Left hindlimb (tissue), 1 donor: Measurements from ENCODE around the gene RASA2.
A peak's percentile ranks its signal among the peaks of the same experiment; 100 is the strongest.

Experiments
- DNase-seq: peaks from one replicate; pipeline ENCODE4 v3.0.0-alpha.2; 2018

Gene RASA2, protein sequence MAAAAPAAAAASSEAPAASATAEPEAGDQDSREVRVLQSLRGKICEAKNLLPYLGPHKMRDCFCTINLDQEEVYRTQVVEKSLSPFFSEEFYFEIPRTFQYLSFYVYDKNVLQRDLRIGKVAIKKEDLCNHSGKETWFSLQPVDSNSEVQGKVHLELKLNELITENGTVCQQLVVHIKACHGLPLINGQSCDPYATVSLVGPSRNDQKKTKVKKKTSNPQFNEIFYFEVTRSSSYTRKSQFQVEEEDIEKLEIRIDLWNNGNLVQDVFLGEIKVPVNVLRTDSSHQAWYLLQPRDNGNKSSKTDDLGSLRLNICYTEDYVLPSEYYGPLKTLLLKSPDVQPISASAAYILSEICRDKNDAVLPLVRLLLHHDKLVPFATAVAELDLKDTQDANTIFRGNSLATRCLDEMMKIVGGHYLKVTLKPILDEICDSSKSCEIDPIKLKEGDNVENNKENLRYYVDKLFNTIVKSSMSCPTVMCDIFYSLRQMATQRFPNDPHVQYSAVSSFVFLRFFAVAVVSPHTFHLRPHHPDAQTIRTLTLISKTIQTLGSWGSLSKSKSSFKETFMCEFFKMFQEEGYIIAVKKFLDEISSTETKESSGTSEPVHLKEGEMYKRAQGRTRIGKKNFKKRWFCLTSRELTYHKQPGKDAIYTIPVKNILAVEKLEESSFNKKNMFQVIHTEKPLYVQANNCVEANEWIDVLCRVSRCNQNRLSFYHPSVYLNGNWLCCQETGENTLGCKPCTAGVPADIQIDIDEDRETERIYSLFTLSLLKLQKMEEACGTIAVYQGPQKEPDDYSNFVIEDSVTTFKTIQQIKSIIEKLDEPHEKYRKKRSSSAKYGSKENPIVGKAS

GRCh38 chr3:141486746-141487520, at the start of gene RASA2:
RASA2 (plus strand) TSS chr3:141487027; CDS start chr3:141487084, 57 bp downstream.
- peak; percentile 83 for DNase-seq

GRCh38 chr3:141439589-141439988, 47.2 kb upstream of the RASA2 start:
- DNase-seq, result no peak

DNA sequence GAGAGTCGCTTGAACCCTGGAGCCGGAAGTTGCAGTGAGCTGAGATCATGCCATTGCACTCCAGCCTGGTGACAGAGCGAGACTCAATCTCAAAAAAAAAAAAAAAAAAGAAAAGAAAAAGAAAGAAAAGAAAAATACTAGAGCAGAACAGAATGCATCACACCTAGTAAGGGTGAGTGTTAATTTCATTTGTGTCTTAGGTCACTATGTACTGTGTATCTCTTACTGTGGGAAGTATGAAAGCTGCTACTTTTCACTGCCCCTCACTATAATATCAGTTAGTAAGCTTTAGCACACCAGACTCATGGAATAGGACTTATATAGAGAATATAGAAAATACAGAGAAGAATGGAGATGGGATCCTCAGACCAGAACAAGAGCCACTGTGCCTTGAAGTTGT, 45.9 kb upstream of the RASA2 start:
- DNase-seq, result no peak

GRCh38 chr3:141441381-141442364, 45.2 kb upstream of the RASA2 start:
- DNase-seq, result no peak

DNA sequence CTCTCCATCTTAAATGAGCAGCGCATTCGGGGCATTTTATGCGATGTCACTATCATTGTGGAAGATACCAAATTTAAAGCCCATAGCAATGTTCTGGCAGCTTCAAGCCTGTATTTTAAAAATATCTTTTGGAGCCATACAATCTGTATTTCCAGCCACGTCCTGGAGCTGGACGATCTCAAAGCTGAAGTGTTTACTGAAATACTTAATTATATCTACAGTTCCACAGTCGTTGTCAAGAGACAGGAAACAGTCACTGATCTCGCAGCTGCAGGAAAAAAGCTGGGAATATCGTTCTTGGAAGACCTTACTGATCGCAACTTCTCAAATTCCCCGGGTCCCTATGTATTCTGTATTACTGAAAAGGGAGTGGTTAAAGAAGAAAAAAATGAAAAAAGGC, 44.4 kb upstream of the RASA2 start:
- no peak for DNase-seq

DNA sequence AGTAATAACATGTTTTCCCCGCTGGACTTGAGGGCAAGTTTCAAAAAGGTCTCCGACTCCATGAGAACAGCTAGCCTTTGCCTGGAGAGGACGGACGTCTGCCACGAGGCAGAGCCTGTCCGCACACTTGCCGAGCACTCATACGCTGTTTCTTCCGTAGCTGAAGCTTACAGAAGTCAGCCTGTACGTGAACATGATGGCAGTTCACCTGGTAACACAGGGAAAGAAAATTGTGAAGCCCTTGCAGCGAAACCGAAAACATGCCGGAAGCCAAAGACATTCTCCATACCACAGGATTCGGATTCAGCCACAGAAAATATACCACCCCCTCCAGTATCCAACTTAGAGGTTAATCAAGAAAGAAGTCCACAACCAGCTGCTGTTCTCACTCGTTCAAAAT, 43.9 kb upstream of the RASA2 start:
- no peak for DNase-seq

GRCh38 chr3:141444586-141445285, 42.1 kb upstream of the RASA2 start:
- no peak for DNase-seq

GRCh38 chr3:141445990-141446389, 40.8 kb upstream of the RASA2 start:
- DNase-seq, result no peak

GRCh38 chr3:141446737-141447136, 40.1 kb upstream of the RASA2 start:
- no peak for DNase-seq

DNA sequence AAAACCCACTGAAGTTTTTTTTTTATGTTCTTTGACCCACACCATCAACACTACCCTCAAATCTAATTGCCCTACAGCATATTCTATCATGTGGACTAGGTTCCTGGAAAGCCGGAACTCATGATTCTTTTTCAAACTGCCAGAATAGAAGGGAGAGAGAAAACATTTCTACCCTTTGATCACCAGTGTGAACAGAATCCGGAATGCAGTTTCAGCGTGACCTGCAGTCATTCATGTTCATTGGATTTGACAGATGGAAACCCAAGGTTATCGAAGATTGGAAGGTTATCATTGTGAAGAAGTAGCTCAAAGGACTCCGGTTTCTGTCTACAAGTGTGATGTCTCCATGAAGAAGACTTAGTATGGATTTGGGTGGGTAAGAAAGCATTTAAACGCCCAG, 39.4 kb upstream of the RASA2 start:
- no peak for DNase-seq

GRCh38 chr3:141448606-141449220, 38.1 kb upstream of the RASA2 start:
- DNase-seq, result no peak

DNA sequence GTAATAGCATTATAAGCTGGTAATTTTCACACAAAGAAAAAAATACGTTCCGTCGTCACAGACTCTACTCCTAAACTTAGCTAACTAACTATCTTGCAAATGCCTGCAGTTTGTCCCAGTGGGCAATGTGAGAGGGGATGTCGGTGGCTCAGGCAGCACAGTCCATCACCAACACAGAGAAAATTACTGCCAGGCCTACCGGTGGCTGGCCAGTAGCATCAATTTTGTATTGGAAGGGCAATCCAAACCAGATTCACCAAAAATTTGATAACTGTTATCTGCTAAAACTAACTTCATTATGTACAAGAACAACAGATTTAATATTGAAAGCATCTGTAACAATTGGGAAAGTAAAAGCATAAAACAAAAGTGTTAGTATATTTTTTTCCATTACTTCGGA, 37.4 kb upstream of the RASA2 start:
- DNase-seq, result no peak

- DNase-seq, result no peak
These were observed 36.0 kb upstream of the RASA2 start for GRCh38 chr3:141450727-141451375.

- no peak for DNase-seq
These were observed 34.8 kb upstream of the RASA2 start for GRCh38 chr3:141452045-141452444.

DNA sequence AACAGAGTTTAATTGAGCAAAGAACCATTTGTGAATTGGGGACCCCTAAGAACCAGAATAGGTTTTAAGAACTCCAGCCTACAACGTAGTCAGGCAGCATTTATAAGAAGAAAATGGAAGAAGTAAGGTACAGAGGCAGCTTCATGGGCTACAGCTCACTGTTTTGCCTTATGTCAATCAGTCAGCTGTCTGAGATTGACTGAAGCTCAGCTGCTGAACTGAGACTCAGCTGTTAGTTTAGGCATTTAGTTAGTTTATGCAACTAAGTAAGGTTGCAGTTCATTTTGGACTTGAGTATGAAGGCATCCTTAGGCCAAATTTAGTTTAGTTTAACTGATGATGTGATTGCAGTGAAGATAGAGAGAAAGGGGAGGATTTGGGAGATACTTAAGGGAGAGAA, 34.1 kb upstream of the RASA2 start:
- DNase-seq, result no peak

GRCh38 chr3:141454054-141454453, 32.8 kb upstream of the RASA2 start:
- DNase-seq, result no peak

- no peak for DNase-seq
These were observed 31.8 kb upstream of the RASA2 start for GRCh38 chr3:141454906-141455602.

- DNase-seq, result no peak
These were observed 31.1 kb upstream of the RASA2 start for GRCh38 chr3:141455603-141456300.

DNA sequence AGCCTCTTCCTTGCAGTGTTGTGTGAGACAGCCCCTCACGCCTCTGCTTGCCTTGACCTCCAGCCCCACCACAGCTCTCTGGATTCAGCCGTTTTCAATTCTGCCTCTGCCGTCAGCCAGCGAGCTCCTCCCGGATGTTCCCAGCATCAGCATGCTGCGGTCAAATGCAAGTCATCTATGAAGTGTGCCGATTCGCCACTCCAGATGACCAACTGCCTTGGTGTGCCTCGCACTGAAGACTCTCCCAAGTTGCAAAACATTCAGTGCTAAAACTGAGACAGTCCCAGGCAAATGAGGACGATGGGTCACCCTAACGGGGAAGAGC, 30.6 kb upstream of the RASA2 start:
- no peak for DNase-seq
